Fibroblast of lung (primary cell): Measurements from ENCODE around the gene HOXB6. TPM values are rescaled to one million over a fixed set of nuclear protein-coding genes. Genes with fewer than 3 reads are reported as not detected.

Experiments
- DNase-seq, 2 donors: peaks; one replicate each; pipeline versions ENCODE4 v3.0.0 to v3.0.0-alpha.2; 2010; ENCODE audit warnings: low read depth in 2 of 2
- H2AFZ ChIP-seq: 2 replicates; pipeline ENCODE4 v1.5.1; 2012; ENCODE audit warnings: low read length, control low read depth, inconsistent platforms
- H3K27ac ChIP-seq: 2 replicates; pipeline ENCODE4 v1.5.1; 2011; ENCODE audit warnings: low read length, control low read depth; ENCODE audit not compliant: insufficient read depth
- H3K27me3 ChIP-seq: 2 replicates; pipeline ENCODE4 v1.5.1; 2011; ENCODE audit warnings: mild to moderate bottlenecking, low read length; ENCODE audit not compliant: control insufficient read depth, insufficient read depth
- H3K36me3 ChIP-seq: 2 replicates; pipeline ENCODE4 v1.5.1; 2011; ENCODE audit warnings: low read length; ENCODE audit not compliant: control insufficient read depth, insufficient read depth
- H3K4me1 ChIP-seq: 2 replicates; pipeline ENCODE4 v1.5.1; 2011; ENCODE audit warnings: low read length; ENCODE audit not compliant: control insufficient read depth, insufficient read depth; ENCODE audit errors: extremely low read depth
- H3K4me2 ChIP-seq: 2 replicates; pipeline ENCODE4 v1.5.1; 2011; ENCODE audit warnings: low read length, control low read depth; ENCODE audit not compliant: insufficient read depth; ENCODE audit errors: extremely low read depth
- H3K4me3 ChIP-seq, 4 experiments: fragments of 200-600 bp in 1 of 4; sonication (generic) in 1 of 4; replicated peaks in 1 of 4; 2 replicates each; pipeline ENCODE4 v1.5.1; 2011 to 2016; ENCODE audit warnings: low read length in 4 of 4, low read depth in 3 of 4, mild to moderate bottlenecking in 3 of 4, control low read depth in 2 of 4, inconsistent platforms in 1 of 4, mixed read lengths in 1 of 4; ENCODE audit not compliant: insufficient read depth in 1 of 4; ENCODE audit errors: control extremely low read depth in 1 of 4
- H3K79me2 ChIP-seq: 2 replicates; pipeline ENCODE4 v1.5.1; 2012; ENCODE audit warnings: mild to moderate bottlenecking, low read length, inconsistent platforms; ENCODE audit not compliant: control insufficient read depth, insufficient read depth
- H3K9ac ChIP-seq: 2 replicates; pipeline ENCODE4 v1.5.1; 2011; ENCODE audit warnings: mild to moderate bottlenecking, low read length, control low read depth; ENCODE audit not compliant: insufficient read depth
- H3K9me3 ChIP-seq: 2 replicates; pipeline ENCODE4 v1.5.1; 2012; ENCODE audit warnings: low read depth, low read length; ENCODE audit not compliant: control insufficient read depth, insufficient read depth
- H4K20me1 ChIP-seq: 2 replicates; pipeline ENCODE4 v1.5.1; 2011; ENCODE audit warnings: low read length; ENCODE audit not compliant: control insufficient read depth, insufficient read depth; ENCODE audit errors: extremely low read depth
- CTCF ChIP-seq, 2 donors: IDR thresholded peaks in 1 of 2; conservative IDR thresholded peaks in 1 of 2; 1 replicate in 1 of 2; 2 replicates in 1 of 2; pipeline ENCODE4 v1.5.1; 2011 to 2012; ENCODE audit warnings: low read length in 2 of 2, control low read depth in 1 of 2, inconsistent platforms in 1 of 2, low read depth in 1 of 2, mild to moderate bottlenecking in 1 of 2
- EZH2 ChIP-seq: IDR thresholded peaks from 2 replicates; pipeline ENCODE4 v1.5.1; 2012; ENCODE audit warnings: low read length, control low read depth, mild to moderate bottlenecking; ENCODE audit errors: missing control alignments
- polyA plus RNA-seq, 2 donors: library from polyadenylated mRNA; depleted of rRNA in 1 of 2; stranded (reverse) in 1 of 2; unstranded in 1 of 2; fragments of >200 nt; gene quantifications; 2 replicates each; pipeline ENCODE4 v1.2.1, GENCODE V29; 2011 to 2012; ENCODE audit warnings: missing spikeins in 1 of 2
- total RNA-seq: library from RNA; depleted of rRNA; stranded (reverse); fragments of >200 nt; gene quantifications from 2 replicates; pipeline ENCODE4 v1.2.1, GENCODE V29; 2014

Gene HOXB6
- total and polyA plus RNA-seq, 2 donors (not counting 1 experiment from before 2014, with no cell fraction given) = 16.2 to 28.9 TPM

GRCh38 chr17:48644910-48645557 is 40.2 kb upstream of the HOXB6 start:
- Histone ChIP-seq H3K79me2 (no peaks in the 10 kb centered on the region), H3K4me3 (no peak overlapping the region), H2AFZ (no peak overlapping the region), H4K20me1 (no peaks in the 10 kb centered on the region), H3K27me3 (peaks cover 76% of the 10 kb centered on the region), H3K9ac (no peak overlapping the region), H3K4me2 (no peak overlapping the region), H3K36me3 (no peaks in the 10 kb centered on the region), H3K4me1 (no peaks in the 10 kb centered on the region), H3K9me3 (no peaks in the 10 kb centered on the region), H3K27ac (no peak overlapping the region)
- TF ChIP-seq EZH2 = no peak
- TF ChIP-seq CTCF (conservative IDR thresholded peaks at IDR 0.05 in 1 of 2, IDR thresholded peaks at IDR 0.05 in 1 of 2; ENCODE audit: low read depth in 1 of 2, low read length in 2 of 2) = no peak
- DNase-seq = no peak

GRCh38 chr17:48644159-48644558 is 39.4 kb upstream of the HOXB6 start:
- DNase-seq = no peak
- Histone ChIP-seq H3K9ac (no peak overlapping the region), H3K36me3 (no peaks in the 10 kb centered on the region), H3K4me2 (no peak overlapping the region), H4K20me1 (no peaks in the 10 kb centered on the region), H3K4me1 (no peaks in the 10 kb centered on the region), H3K9me3 (no peaks in the 10 kb centered on the region), H2AFZ (no peak overlapping the region), H3K79me2 (no peaks in the 10 kb centered on the region), H3K27me3 (peaks cover 83% of the 10 kb centered on the region), H3K4me3 (no peak overlapping the region), H3K27ac (no peak overlapping the region)
- TF ChIP-seq EZH2 (peak; percentile 57), CTCF (conservative IDR thresholded peaks at IDR 0.05 in 1 of 2, IDR thresholded peaks at IDR 0.05 in 1 of 2; ENCODE audit: low read depth in 1 of 2, low read length in 2 of 2) (no peak)

- Histone ChIP-seq H3K4me3 (no peak overlapping the region), H3K4me1 (no peaks in the 10 kb centered on the region), H3K9ac (no peak overlapping the region), H3K4me2 (no peak overlapping the region), H2AFZ (no peak overlapping the region), H3K27me3 (peaks cover 86% of the 10 kb centered on the region), H3K9me3 (no peaks in the 10 kb centered on the region), H3K79me2 (no peaks in the 10 kb centered on the region), H3K36me3 (no peaks in the 10 kb centered on the region), H3K27ac (no peak overlapping the region), H4K20me1 (no peaks in the 10 kb centered on the region)
- TF ChIP-seq EZH2 (peak; percentile 3), CTCF (conservative IDR thresholded peaks at IDR 0.05 in 1 of 2, IDR thresholded peaks at IDR 0.05 in 1 of 2; ENCODE audit: low read depth in 1 of 2, low read length in 2 of 2) (no peak)
- DNase-seq = no peak
Measured at GRCh38 chr17:48643697-48644012, 38.9 kb upstream of the HOXB6 start.
